OCI-LY1 (cell line): ENCODE results near the gene TYW1B.
"Not testable (repeated sequence)": the region's sequence is repeated elsewhere in the genome, so short reads cannot be mapped to it uniquely, and the experiment has no call there.

ENCODE experiments used
- CTCF ChIP-seq: fragments of 200-600 bp; sonication (generic), shearing (Covaris generic); IDR thresholded peaks from 2 replicates; pipeline ENCODE4 v1.5.1; 2017; ENCODE audit warnings: mild to moderate bottlenecking, antibody characterized with exemption, low read length, moderate library complexity, mixed read lengths
- EZH2 ChIP-seq: fragments of 200-600 bp; sonication (generic), shearing (Covaris generic); IDR thresholded peaks from 2 replicates; pipeline ENCODE4 v1.8.0; 2017; ENCODE audit warnings: borderline replicate concordance, mixed run types, mild to moderate bottlenecking, antibody characterized with exemption, low read length, moderate library complexity, mixed read lengths

GRCh38 chr7:72777167-72777566, 50.8 kb downstream of the TYW1B start:
- not testable (repeated sequence) for TF ChIP-seq CTCF, EZH2
